ENCODE results near the gene FBN1.

- TF ChIP-seq POLR2A (IDR thresholded peaks at IDR 0.05) (no peak), CTCF (IDR thresholded peaks at IDR 0.05) (no peak), POLR2AphosphoS5 (IDR thresholded peaks at IDR 0.05) (no peak)
These were observed 275.0 kb downstream of the FBN1 start for GRCh38 chr15:48370460-48370859.
